ENCODE data around the gene KRT83. TPM values are rescaled to one million over a fixed set of nuclear protein-coding genes. Genes with fewer than 3 reads are reported as not detected.

KRT83 gene
- total RNA-seq (not detected), total RNA-seq (0 to 0.07 (median 0) reads per million in 29 experiments)
- total RNA-seq (2013) = not detected

DNA sequence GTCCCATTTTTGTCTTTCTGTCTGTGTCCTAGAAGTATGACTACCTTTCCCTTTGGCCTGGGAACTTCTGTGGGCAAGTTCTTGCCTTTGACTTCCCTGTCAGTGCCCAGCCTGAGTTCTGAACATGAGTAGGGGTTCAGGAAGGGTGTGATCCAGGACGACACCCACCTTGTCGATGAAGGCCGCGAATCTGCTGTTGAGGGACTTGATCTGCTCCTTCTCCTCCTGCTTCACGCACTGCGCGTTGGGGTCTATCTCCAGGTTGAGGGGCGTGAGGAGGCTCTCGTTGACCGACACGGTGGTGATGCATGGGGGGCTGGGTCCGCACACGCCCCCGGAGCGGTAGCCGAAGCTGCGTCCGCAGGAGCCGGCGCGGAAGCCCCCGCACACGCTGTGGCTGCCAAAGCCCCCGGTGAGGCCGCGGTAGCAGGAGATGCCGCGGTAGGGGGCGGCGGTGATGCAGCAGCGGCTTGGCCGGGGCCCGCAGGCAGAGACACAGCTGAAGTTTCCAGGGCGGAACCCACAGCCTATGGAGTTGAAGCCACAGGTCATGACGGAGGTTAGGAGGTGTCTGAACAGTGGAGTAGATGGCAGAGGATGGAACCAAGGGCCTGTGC is at the start of gene KRT83:
TSS of gene KRT83 (minus strand) at position 615 of the 617 bp plus-strand sequence. CDS start at position 552, 63 bp downstream.
- DNase-seq (no peak), ATAC-seq (replicated peaks in 1 of 4) (no peak)
- Histone ChIP-seq H3K4me1 (ENCODE audit: control insufficient read depth in 1 of 2, extremely low read depth in 1 of 2, insufficient read depth in 2 of 2, low read length in 2 of 2) (no peaks in the 10 kb centered on the region), H3K27me3 (replicated peaks in 1 of 2; ENCODE audit: control insufficient read depth in 2 of 2, extremely low read depth in 1 of 2, insufficient read depth in 2 of 2, low read length in 1 of 2) (peaks cover 0 to 62% of the 10 kb centered on the region in 2 experiments), H3K36me3 (ENCODE audit: control insufficient read depth in 2 of 2, extremely low read depth in 1 of 2, insufficient read depth in 1 of 2, low read length in 1 of 2) (no peaks in the 10 kb centered on the region), H3K4me3 (ENCODE audit: control insufficient read depth in 1 of 2, extremely low read depth in 1 of 2, low read length in 1 of 2) (no peak within 1 kb of the TSS), H3K27ac (ENCODE audit: low read length) (no peak within 1 kb of the TSS), H3K9me3 (no peaks in the 10 kb centered on the region)
- no peaks in the 10 kb centered on the region for H3K36me3 Mint-ChIP-seq
- H3K27me3 Mint-ChIP-seq = peaks cover 34 to 42% of the 10 kb centered on the region in 2 donors
- H3K4me3 Mint-ChIP-seq = no peak within 1 kb of the TSS
- H3K9me3 Mint-ChIP-seq = no peaks in the 10 kb centered on the region
- H3K27ac Mint-ChIP-seq = no peak within 1 kb of the TSS
- no peaks in the 10 kb centered on the region for H3K4me1 Mint-ChIP-seq
- CTCF ChIA-PET = no interaction called here
- POLR2A ChIA-PET = no interaction called here
- WGBS (ENCODE audit: insufficient coverage) = 81% methylated on average over 28 of the region's 35 CpGs

DNA sequence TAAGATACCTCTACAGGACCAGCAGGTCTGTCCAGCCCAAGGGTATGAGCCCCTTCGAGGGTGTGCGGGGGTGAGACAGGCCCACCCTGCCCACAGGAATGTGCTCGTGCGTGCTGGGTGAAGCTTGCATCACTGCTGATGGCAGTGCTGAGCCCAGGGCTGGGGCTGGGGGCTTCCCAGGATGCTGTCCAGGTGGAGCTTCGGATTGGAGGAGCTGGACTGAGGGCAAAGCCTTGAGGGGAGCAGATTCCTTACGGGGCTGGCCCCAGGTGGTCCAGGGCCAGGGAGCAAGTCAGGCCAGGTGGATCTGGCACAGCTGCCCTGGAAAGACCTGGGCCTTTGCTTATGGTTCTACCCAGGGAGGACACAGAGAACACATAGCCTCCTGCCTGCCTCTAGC is 48.6 kb upstream of the KRT83 start:
- no peaks in the 10 kb centered on the region for H3K36me3 ChIP-seq (ENCODE audit: control insufficient read depth in 2 of 2, extremely low read depth in 1 of 2, insufficient read depth in 1 of 2, low read length in 1 of 2)
- H3K27ac ChIP-seq (ENCODE audit: low read length) = no peak overlapping the region
- DNase-seq (no peak), ATAC-seq (replicated peaks in 1 of 4) (no peak)
- H3K4me3 ChIP-seq (ENCODE audit: control insufficient read depth in 1 of 2, extremely low read depth in 1 of 2, low read length in 1 of 2) = no peak overlapping the region
- CTCF ChIA-PET = interaction anchor here in 1 of 2 donors (0.9 kb wide), 1 partner anchor 511 kb away, joined by 3 read pairs; no protein-coding TSS in a partner anchor
- POLR2A ChIA-PET = no interaction called here
- H3K4me3 Mint-ChIP-seq = no peak overlapping the region
- H3K27me3 ChIP-seq (replicated peaks in 1 of 2; ENCODE audit: control insufficient read depth in 2 of 2, extremely low read depth in 1 of 2, insufficient read depth in 2 of 2, low read length in 1 of 2) = peaks cover 0 to 40% of the 10 kb centered on the region in 2 experiments
- H3K4me1 ChIP-seq (ENCODE audit: control insufficient read depth in 1 of 2, extremely low read depth in 1 of 2, insufficient read depth in 2 of 2, low read length in 2 of 2) = no peaks in the 10 kb centered on the region
- H3K27me3 Mint-ChIP-seq = peaks cover 17 to 25% of the 10 kb centered on the region in 2 donors
- H3K4me1 Mint-ChIP-seq = no peaks in the 10 kb centered on the region
- WGBS (ENCODE audit: insufficient coverage) = 78% methylated on average over 5 of the region's 6 CpGs
- H3K27ac Mint-ChIP-seq = no peak overlapping the region
- H3K9me3 ChIP-seq = no peaks in the 10 kb centered on the region
- H3K9me3 Mint-ChIP-seq = peaks cover 0 to 11% (median 7%) of the 10 kb centered on the region in 3 donors
- H3K36me3 Mint-ChIP-seq = no peaks in the 10 kb centered on the region

DNA sequence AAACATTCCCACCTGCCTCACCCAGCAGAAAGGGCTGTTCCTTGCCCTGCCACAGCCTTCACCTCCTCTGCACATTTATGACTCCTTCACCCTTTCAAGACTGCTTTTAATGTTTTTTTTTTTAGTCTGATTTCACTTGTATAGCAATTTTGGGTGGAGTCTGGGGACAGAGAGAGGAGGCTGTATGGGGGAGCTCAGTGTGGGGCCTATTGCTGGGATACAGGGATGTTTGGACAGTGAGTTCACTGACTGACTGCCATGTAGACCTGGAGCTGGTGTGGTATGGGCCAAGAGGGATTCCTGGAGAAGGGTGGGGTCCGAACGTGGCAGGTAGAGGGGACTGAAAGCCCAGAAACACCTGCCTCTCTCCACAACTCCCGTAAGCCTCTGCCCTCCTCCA is 48.0 kb upstream of the KRT83 start:
- ATAC-seq (replicated peaks in 1 of 4) = no peak
- Histone ChIP-seq H3K27ac (ENCODE audit: low read length) (no peak overlapping the region), H3K4me3 (ENCODE audit: control insufficient read depth in 1 of 2, extremely low read depth in 1 of 2, low read length in 1 of 2) (no peak overlapping the region), H3K9me3 (no peaks in the 10 kb centered on the region), H3K27me3 (replicated peaks in 1 of 2; ENCODE audit: control insufficient read depth in 2 of 2, extremely low read depth in 1 of 2, insufficient read depth in 2 of 2, low read length in 1 of 2) (peaks cover 0 to 42% of the 10 kb centered on the region in 2 experiments), H3K4me1 (ENCODE audit: control insufficient read depth in 1 of 2, extremely low read depth in 1 of 2, insufficient read depth in 2 of 2, low read length in 2 of 2) (no peaks in the 10 kb centered on the region), H3K36me3 (ENCODE audit: control insufficient read depth in 2 of 2, extremely low read depth in 1 of 2, insufficient read depth in 1 of 2, low read length in 1 of 2) (no peaks in the 10 kb centered on the region)
- H3K36me3 Mint-ChIP-seq = no peaks in the 10 kb centered on the region
- H3K27me3 Mint-ChIP-seq = peaks cover 17 to 25% of the 10 kb centered on the region in 2 donors
- no CpG with 5 or more reads among the region's 3 CpGs for WGBS (ENCODE audit: insufficient coverage)
- no peaks in the 10 kb centered on the region for H3K4me1 Mint-ChIP-seq
- ChIA-PET CTCF (no interaction called here), POLR2A (interaction anchor here in 1 of 2 donors (0.5 kb wide), 1 partner anchor 209 kb away, joined by 4 read pairs; no protein-coding TSS in a partner anchor)
- H3K4me3 Mint-ChIP-seq = no peak overlapping the region
- no peak for DNase-seq
- H3K9me3 Mint-ChIP-seq = peaks cover 0 to 7% (median 7%) of the 10 kb centered on the region in 3 donors
- no peak overlapping the region for H3K27ac Mint-ChIP-seq

DNA sequence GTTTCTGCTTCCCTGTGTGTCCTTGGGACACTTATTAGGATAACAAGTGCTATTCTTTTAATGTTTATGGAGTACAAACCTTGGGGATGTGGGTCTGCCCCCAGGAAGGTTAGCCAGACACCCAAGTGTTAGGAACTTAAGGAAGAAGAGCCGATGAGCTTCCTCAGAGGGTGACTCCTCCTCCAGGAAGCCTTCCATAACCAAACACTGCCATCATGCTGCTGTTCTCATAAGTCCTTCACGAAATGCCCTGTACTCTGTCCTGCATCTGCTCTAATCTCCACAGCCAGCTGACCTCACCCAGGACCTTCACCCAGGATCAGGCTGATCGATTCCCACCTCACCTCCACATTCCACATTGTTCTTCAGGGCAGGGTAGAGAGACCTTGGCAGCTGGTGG is 47.3 kb upstream of the KRT83 start:
- Histone ChIP-seq H3K4me1 (ENCODE audit: control insufficient read depth in 1 of 2, extremely low read depth in 1 of 2, insufficient read depth in 2 of 2, low read length in 2 of 2) (no peaks in the 10 kb centered on the region), H3K9me3 (no peaks in the 10 kb centered on the region), H3K36me3 (ENCODE audit: control insufficient read depth in 2 of 2, extremely low read depth in 1 of 2, insufficient read depth in 1 of 2, low read length in 1 of 2) (no peaks in the 10 kb centered on the region), H3K4me3 (ENCODE audit: control insufficient read depth in 1 of 2, extremely low read depth in 1 of 2, low read length in 1 of 2) (no peak overlapping the region), H3K27ac (ENCODE audit: low read length) (no peak overlapping the region), H3K27me3 (replicated peaks in 1 of 2; ENCODE audit: control insufficient read depth in 2 of 2, extremely low read depth in 1 of 2, insufficient read depth in 2 of 2, low read length in 1 of 2) (peaks cover 0 to 48% of the 10 kb centered on the region in 2 experiments)
- peaks cover 0 to under 1% (median 0%) of the 10 kb centered on the region in 3 donors for H3K9me3 Mint-ChIP-seq
- no peak overlapping the region for H3K4me3 Mint-ChIP-seq
- no peak overlapping the region for H3K27ac Mint-ChIP-seq
- DNase-seq (no peak), ATAC-seq (replicated peaks in 1 of 4) (no peak)
- no peaks in the 10 kb centered on the region for H3K4me1 Mint-ChIP-seq
- 75% methylated on average over 1 of the region's 3 CpGs for WGBS (ENCODE audit: insufficient coverage)
- H3K27me3 Mint-ChIP-seq = peaks cover 17 to 25% of the 10 kb centered on the region in 2 donors
- ChIA-PET POLR2A (no interaction called here), CTCF (no interaction called here)
- H3K36me3 Mint-ChIP-seq = no peaks in the 10 kb centered on the region

DNA sequence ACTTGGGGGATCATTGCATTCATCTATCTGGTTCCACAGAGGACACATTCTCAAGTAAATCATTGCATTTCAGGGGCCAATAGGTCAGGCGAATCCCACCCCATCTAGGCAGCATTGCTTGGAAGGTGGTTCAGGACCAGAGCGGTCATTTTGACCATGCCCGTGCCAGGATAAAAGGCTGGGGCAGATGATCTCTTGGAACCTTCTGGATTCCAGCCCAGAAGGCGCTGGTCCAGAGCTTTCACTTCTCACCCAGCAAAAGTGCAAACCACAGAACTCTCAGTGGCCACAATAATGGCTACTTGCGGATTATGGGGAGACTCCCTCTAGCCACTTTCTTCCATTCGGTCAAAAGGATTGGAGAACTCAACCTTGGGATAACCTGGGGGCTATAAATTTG is 46.7 kb upstream of the KRT83 start:
- Histone ChIP-seq H3K36me3 (ENCODE audit: control insufficient read depth in 2 of 2, extremely low read depth in 1 of 2, insufficient read depth in 1 of 2, low read length in 1 of 2) (no peaks in the 10 kb centered on the region), H3K4me1 (ENCODE audit: control insufficient read depth in 1 of 2, extremely low read depth in 1 of 2, insufficient read depth in 2 of 2, low read length in 2 of 2) (no peaks in the 10 kb centered on the region), H3K4me3 (ENCODE audit: control insufficient read depth in 1 of 2, extremely low read depth in 1 of 2, low read length in 1 of 2) (no peak overlapping the region), H3K27ac (ENCODE audit: low read length) (no peak overlapping the region), H3K27me3 (replicated peaks in 1 of 2; ENCODE audit: control insufficient read depth in 2 of 2, extremely low read depth in 1 of 2, insufficient read depth in 2 of 2, low read length in 1 of 2) (peaks cover 0 to 53% of the 10 kb centered on the region in 2 experiments), H3K9me3 (no peaks in the 10 kb centered on the region)
- H3K36me3 Mint-ChIP-seq = no peaks in the 10 kb centered on the region
- no peak overlapping the region for H3K27ac Mint-ChIP-seq
- ChIA-PET POLR2A (no interaction called here), CTCF (no interaction called here)
- WGBS (ENCODE audit: insufficient coverage) = 84% methylated on average over 4 of the region's 6 CpGs
- ATAC-seq (replicated peaks in 1 of 4) (no peak), DNase-seq (no peak)
- H3K27me3 Mint-ChIP-seq = peaks cover 17 to 25% of the 10 kb centered on the region in 2 donors
- H3K4me3 Mint-ChIP-seq = no peak overlapping the region
- no peaks in the 10 kb centered on the region for H3K9me3 Mint-ChIP-seq
- H3K4me1 Mint-ChIP-seq = no peaks in the 10 kb centered on the region

DNA sequence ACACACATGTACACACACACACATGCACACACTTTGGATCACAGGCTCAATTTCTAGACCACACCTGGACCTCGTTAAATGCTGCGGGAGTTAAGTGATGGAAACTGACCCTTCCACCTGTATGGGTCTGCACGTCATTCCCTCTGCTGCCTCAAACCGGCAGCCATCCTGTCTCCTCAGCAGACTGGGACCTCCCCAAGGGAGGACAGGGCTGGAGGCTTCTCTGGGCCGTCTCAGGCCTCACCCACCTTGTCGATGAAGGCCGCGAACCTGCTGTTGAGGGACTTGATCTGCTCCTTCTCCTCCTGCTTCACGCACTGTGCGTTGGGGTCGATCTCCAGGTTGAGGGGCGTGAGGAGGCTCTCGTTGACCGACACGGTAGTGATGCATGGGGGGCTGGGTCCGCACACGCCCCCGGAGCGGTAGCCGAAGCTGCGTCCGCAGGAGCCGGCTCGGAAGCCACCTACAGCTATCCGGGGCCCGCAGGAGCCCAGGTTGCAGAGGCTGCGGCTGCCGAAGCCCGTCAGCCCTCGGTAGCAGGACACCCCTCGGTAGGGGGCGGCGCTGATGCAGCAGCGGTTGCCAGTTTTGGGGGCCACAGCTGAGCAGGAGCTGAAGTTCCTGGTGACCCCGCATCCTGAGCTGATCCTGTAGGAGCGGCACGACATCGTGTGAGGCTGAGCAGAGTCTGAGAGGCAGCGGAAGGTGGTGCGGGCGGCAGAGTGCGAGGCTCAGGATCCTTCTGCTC is 45.7 kb upstream of the KRT83 start, which contains the start of gene KRT85:
TSS of gene KRT85 (minus strand) at position 744 of the 748 bp plus-strand sequence. CDS start at position 668, 76 bp downstream.
- CTCF ChIA-PET = interaction anchor here in 1 of 2 donors (0.6 kb wide), 1 partner anchor 84 kb away, joined by 5 read pairs; no protein-coding TSS in a partner anchor
- H3K9me3 Mint-ChIP-seq = no peaks in the 10 kb centered on the region
- 81% methylated on average over 33 of the region's 42 CpGs for WGBS (ENCODE audit: insufficient coverage)
- POLR2A ChIA-PET = no interaction called here
- no peak within 1 kb of the TSS for H3K27ac ChIP-seq (ENCODE audit: low read length)
- H3K36me3 ChIP-seq (ENCODE audit: control insufficient read depth in 2 of 2, extremely low read depth in 1 of 2, insufficient read depth in 1 of 2, low read length in 1 of 2) = no peaks in the 10 kb centered on the region
- ATAC-seq (replicated peaks in 1 of 4) = no peak
- H3K4me1 Mint-ChIP-seq = no peaks in the 10 kb centered on the region
- no peaks in the 10 kb centered on the region for H3K36me3 Mint-ChIP-seq
- peaks cover 0 to 60% of the 10 kb centered on the region in 2 experiments for H3K27me3 ChIP-seq (replicated peaks in 1 of 2; ENCODE audit: control insufficient read depth in 2 of 2, extremely low read depth in 1 of 2, insufficient read depth in 2 of 2, low read length in 1 of 2)
- no peak within 1 kb of the TSS for H3K4me3 Mint-ChIP-seq
- H3K27me3 Mint-ChIP-seq = peaks cover 17 to 21% of the 10 kb centered on the region in 2 donors
- H3K4me1 ChIP-seq (ENCODE audit: control insufficient read depth in 1 of 2, extremely low read depth in 1 of 2, insufficient read depth in 2 of 2, low read length in 2 of 2) = peaks cover 0 to 9% of the 10 kb centered on the region in 2 experiments
- DNase-seq = no peak
- no peaks in the 10 kb centered on the region for H3K9me3 ChIP-seq
- no peak within 1 kb of the TSS for H3K27ac Mint-ChIP-seq
- no peak within 1 kb of the TSS for H3K4me3 ChIP-seq (ENCODE audit: control insufficient read depth in 1 of 2, extremely low read depth in 1 of 2, low read length in 1 of 2)

Data from T-cell (primary cell).